GM12892 (cell line): Measurements from ENCODE around the gene LNX2.
A peak's percentile ranks its signal among the peaks of the same experiment; 100 is the strongest.

Experiments
- DNase-seq: peaks from one replicate; pipeline ENCODE4 v3.0.0; 2011; ENCODE audit not compliant: insufficient read length
- FAIRE-seq: peaks from 2 replicates; lab custom pipeline; 2011; peaks lifted over from hg19 to GRCh38; lab: Jason Lieb, UNC
- POLR2A ChIP-seq: IDR thresholded peaks from 2 replicates; pipeline ENCODE4 v1.6.1; 2011; ENCODE audit warnings: low read depth, low read length, control low read depth
- POLR2AphosphoS5 ChIP-seq: IDR thresholded peaks from 2 replicates; pipeline ENCODE4 v1.6.1; 2011; ENCODE audit warnings: low read depth, low read length, control low read depth
- TAF1 ChIP-seq: IDR thresholded peaks from 2 replicates; pipeline ENCODE4 v1.6.1; 2011; ENCODE audit warnings: low read depth, mild to moderate bottlenecking, control low read depth, low read length, borderline replicate concordance

The LNX2 gene

GRCh38 chr13:27654059-27654458, 33.7 kb upstream of the LNX2 start:
- no peak for FAIRE-seq
- DNase-seq, result no peak
- TF ChIP-seq POLR2A (no peak), POLR2AphosphoS5 (no peak), TAF1 (no peak)

GRCh38 chr13:27650312-27650711, 30.0 kb upstream of the LNX2 start:
- no peak for TF ChIP-seq TAF1
- DNase-seq (no peak), FAIRE-seq (peak; percentile 61)

- FAIRE-seq (no peak), DNase-seq (no peak)
- TF ChIP-seq POLR2AphosphoS5 (no peak), TAF1 (no peak), POLR2A (no peak)
Measured at GRCh38 chr13:27644302-27644701, 24.0 kb upstream of the LNX2 start.

- no peak for FAIRE-seq
- no peak for DNase-seq
- TF ChIP-seq TAF1 (no peak), POLR2AphosphoS5 (no peak), POLR2A (no peak)
Measured at GRCh38 chr13:27643334-27644132, 23.2 kb upstream of the LNX2 start.

GRCh38 chr13:27641711-27642502, 21.6 kb upstream of the LNX2 start:
- TF ChIP-seq POLR2A (no peak), POLR2AphosphoS5 (no peak), TAF1 (no peak)
- FAIRE-seq (no peak), DNase-seq (no peak)

- FAIRE-seq (no peak), DNase-seq (no peak)
- TF ChIP-seq POLR2A, result no peak
- no peak for TF ChIP-seq TAF1
- TF ChIP-seq POLR2AphosphoS5, result no peak
Measured at GRCh38 chr13:27639186-27639585, 18.9 kb upstream of the LNX2 start.

GRCh38 chr13:27638521-27638920, 18.2 kb upstream of the LNX2 start:
- DNase-seq (no peak), FAIRE-seq (no peak)
- no peak for TF ChIP-seq TAF1
- no peak for TF ChIP-seq POLR2AphosphoS5

- DNase-seq (no peak), FAIRE-seq (no peak)
- TF ChIP-seq POLR2AphosphoS5 (no peak), TAF1 (no peak), POLR2A (no peak)
Measured at GRCh38 chr13:27638001-27638400, 17.7 kb upstream of the LNX2 start.

- no peak for DNase-seq
- TF ChIP-seq TAF1 (no peak), POLR2AphosphoS5 (no peak), POLR2A (no peak)
Measured at GRCh38 chr13:27637289-27637626, 16.9 kb upstream of the LNX2 start.

GRCh38 chr13:27636589-27637288, 16.4 kb upstream of the LNX2 start:
- FAIRE-seq (no peak), DNase-seq (no peak)
- TF ChIP-seq POLR2AphosphoS5 (no peak), POLR2A (no peak), TAF1 (no peak)

More at GRCh38 chr13:27637289-27637626, 16.9 kb upstream of the LNX2 start:
- no peak for FAIRE-seq

GRCh38 chr13:27635266-27635665, 14.9 kb upstream of the LNX2 start:
- DNase-seq (no peak), FAIRE-seq (no peak)
- TF ChIP-seq TAF1, result no peak
- TF ChIP-seq POLR2A, result no peak
- no peak for TF ChIP-seq POLR2AphosphoS5

- TF ChIP-seq TAF1 (no peak), POLR2AphosphoS5 (no peak)
- DNase-seq, result no peak
Measured at GRCh38 chr13:27634791-27635190, 14.5 kb upstream of the LNX2 start.

More at GRCh38 chr13:27634791-27635190, 14.5 kb upstream of the LNX2 start:
- no peak for FAIRE-seq
